ENCODE data around the gene SFXN1.
A peak's percentile ranks its signal among the peaks of the same experiment; 100 is the strongest.
"Not testable (repeated sequence)": the region's sequence is repeated elsewhere in the genome, so short reads cannot be mapped to it uniquely, and the experiment has no call there.

Gene SFXN1, protein sequence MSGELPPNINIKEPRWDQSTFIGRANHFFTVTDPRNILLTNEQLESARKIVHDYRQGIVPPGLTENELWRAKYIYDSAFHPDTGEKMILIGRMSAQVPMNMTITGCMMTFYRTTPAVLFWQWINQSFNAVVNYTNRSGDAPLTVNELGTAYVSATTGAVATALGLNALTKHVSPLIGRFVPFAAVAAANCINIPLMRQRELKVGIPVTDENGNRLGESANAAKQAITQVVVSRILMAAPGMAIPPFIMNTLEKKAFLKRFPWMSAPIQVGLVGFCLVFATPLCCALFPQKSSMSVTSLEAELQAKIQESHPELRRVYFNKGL
- 53.4 to 76.3 (median 60.2) reads per million in 3 donors for total RNA-seq

DNA sequence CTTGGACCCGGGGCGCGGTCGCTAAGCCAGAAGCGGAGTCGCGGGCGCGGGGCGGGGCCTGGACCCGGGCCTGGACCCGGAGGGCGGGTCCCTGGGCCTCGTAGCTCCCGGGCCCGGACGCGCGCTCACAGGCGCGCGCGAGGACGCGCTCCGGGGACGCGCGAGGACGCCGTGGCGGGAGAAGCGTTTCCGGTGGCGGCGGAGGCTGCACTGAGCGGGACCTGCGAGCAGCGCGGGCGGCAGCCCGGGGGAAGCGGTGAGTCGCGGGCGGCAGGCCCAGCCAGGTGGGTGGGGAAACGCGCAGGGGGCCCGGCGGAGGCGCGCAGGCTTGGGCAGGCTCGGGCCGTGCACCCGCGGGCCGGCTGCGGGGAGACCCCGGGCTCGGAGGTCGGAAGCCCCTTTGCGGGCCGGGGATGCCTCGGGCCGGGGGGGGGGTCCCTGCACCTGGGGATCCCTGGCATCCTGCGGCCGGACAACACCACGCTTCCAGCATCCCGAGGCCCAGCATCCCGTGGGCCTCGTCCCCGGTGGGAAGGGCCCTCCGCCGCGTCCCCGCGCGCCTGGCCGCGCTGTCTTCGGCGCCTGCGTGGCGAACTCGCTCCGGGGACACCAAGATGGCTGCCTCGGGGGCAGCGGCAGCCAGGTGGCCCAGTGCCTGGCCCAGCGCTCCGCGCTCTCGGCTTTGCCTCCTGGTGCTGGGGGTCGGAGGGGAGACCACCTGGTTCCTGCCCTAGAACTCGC lies at the start of gene SFXN1:
Gene SFXN1 (plus strand): TSS at position 177 of the 741 bp plus-strand sequence. CDS start 13,544 bp downstream, outside the sequence.
- Histone ChIP-seq H3K36me3 (ENCODE audit: control insufficient read depth, insufficient read depth, low read length) (no peaks in the 10 kb centered on the region), H3K4me3 (ENCODE audit: insufficient read depth, low read depth, low read length, poor library complexity, severe bottlenecking) (peak within 1 kb of the TSS; percentile 78), H3K9me3 (ENCODE audit: control insufficient read depth, low read length) (no peaks in the 10 kb centered on the region), H3K27me3 (replicated peaks; ENCODE audit: control insufficient read depth, insufficient read depth, low read length, poor library complexity, severe bottlenecking) (no peaks in the 10 kb centered on the region), H3K4me1 (ENCODE audit: control insufficient read depth, insufficient read depth, low read length, poor library complexity, severe bottlenecking) (peaks cover 11% of the 10 kb centered on the region), H3K27ac (ENCODE audit: insufficient read depth, low read length, poor library complexity, severe bottlenecking) (peak within 1 kb of the TSS; percentile 67)
- peak; percentile 40 to 54 (median 53) for DNase-seq

DNA sequence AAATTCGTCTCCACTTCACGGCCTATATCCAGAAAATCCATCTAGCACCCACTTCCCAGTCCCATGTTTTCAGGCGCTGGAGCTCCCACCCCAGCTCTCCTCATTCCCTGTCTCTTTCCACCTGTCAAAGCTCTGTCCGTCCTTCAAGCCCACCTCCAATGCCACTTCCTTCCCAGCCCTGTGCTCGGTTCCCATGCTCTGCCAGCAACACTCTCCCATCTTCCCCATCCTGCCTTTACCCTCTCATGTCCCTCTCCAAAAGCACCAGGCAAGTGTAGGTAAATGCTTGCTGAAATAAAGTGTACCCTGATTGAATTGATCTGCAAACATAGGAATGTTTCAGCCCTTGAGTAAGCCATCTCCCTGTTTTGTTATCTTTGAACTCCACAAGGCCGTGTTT lies 43.6 kb upstream of the SFXN1 start:
- H3K4me3 ChIP-seq (ENCODE audit: insufficient read depth, low read depth, low read length, poor library complexity, severe bottlenecking), result no peak overlapping the region
- no peaks in the 10 kb centered on the region for H3K36me3 ChIP-seq (ENCODE audit: control insufficient read depth, insufficient read depth, low read length)
- H3K27me3 ChIP-seq (replicated peaks; ENCODE audit: control insufficient read depth, insufficient read depth, low read length, poor library complexity, severe bottlenecking), result no peaks in the 10 kb centered on the region
- H3K4me1 ChIP-seq (ENCODE audit: control insufficient read depth, insufficient read depth, low read length, poor library complexity, severe bottlenecking), result no peaks in the 10 kb centered on the region
- DNase-seq, result no peak
- no peaks in the 10 kb centered on the region for H3K9me3 ChIP-seq (ENCODE audit: control insufficient read depth, low read length)
- no peak overlapping the region for H3K27ac ChIP-seq (ENCODE audit: insufficient read depth, low read length, poor library complexity, severe bottlenecking)

DNA sequence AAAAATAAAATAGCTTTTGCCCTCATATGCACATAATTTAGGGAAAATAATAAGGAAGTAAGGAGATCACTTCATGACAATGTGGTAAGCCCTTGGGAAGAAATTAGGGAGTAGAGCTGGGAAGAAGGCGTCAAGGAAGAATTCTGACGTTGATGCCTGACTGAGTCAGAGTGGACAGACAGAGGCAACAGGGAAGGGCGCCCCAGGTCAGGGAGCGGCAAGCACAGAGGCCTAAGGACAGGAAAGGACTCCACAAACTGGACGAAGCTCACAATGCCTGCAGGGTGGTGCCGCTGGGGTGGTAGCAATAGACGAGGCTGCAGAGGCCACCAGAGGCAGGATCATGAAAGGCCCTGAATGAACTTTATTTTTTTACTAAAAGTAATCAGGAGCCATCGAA lies 42.0 kb upstream of the SFXN1 start:
- Histone ChIP-seq H3K36me3 (ENCODE audit: control insufficient read depth, insufficient read depth, low read length) (no peaks in the 10 kb centered on the region), H3K9me3 (ENCODE audit: control insufficient read depth, low read length) (no peaks in the 10 kb centered on the region), H3K4me1 (ENCODE audit: control insufficient read depth, insufficient read depth, low read length, poor library complexity, severe bottlenecking) (no peaks in the 10 kb centered on the region), H3K27me3 (replicated peaks; ENCODE audit: control insufficient read depth, insufficient read depth, low read length, poor library complexity, severe bottlenecking) (no peaks in the 10 kb centered on the region), H3K27ac (ENCODE audit: insufficient read depth, low read length, poor library complexity, severe bottlenecking) (no peak overlapping the region), H3K4me3 (ENCODE audit: insufficient read depth, low read depth, low read length, poor library complexity, severe bottlenecking) (no peak overlapping the region)
- no peak for DNase-seq

DNA sequence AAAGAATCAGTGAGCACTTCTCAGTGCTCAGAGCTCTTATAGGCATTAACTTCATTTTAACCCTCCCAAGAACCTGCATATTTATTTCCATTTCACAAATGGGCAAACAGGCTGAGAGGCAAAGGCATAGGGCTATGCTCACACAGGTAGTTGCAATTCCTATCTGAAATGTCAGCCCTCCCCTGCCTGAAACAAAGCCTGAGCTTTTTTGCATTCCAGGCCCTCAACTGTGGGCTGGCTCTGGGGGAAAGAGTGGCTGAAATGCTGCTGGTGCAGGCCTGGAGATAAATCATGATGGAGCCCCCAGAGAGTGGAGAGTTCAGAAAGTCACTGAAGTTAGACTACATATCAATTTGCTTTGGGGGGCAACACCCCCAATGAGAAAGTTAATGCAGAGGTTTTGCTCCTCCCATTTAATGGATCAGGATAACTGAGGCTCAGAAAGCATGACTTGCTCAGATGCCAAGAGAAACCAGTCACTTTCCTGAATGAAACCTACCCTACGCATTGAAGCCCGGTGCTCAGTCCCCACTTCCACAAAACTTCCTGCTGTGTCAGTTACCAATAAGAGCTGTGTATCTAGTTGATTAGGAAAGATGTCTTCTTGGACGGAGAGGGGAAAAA lies 40.0 kb upstream of the SFXN1 start:
- H3K4me3 ChIP-seq (ENCODE audit: insufficient read depth, low read depth, low read length, poor library complexity, severe bottlenecking), result no peak overlapping the region
- no peaks in the 10 kb centered on the region for H3K4me1 ChIP-seq (ENCODE audit: control insufficient read depth, insufficient read depth, low read length, poor library complexity, severe bottlenecking)
- H3K27ac ChIP-seq (ENCODE audit: insufficient read depth, low read length, poor library complexity, severe bottlenecking), result no peak overlapping the region
- H3K36me3 ChIP-seq (ENCODE audit: control insufficient read depth, insufficient read depth, low read length), result no peaks in the 10 kb centered on the region
- H3K9me3 ChIP-seq (ENCODE audit: control insufficient read depth, low read length), result no peaks in the 10 kb centered on the region
- H3K27me3 ChIP-seq (replicated peaks; ENCODE audit: control insufficient read depth, insufficient read depth, low read length, poor library complexity, severe bottlenecking), result peaks cover 10% of the 10 kb centered on the region
- DNase-seq, result no peak

DNA sequence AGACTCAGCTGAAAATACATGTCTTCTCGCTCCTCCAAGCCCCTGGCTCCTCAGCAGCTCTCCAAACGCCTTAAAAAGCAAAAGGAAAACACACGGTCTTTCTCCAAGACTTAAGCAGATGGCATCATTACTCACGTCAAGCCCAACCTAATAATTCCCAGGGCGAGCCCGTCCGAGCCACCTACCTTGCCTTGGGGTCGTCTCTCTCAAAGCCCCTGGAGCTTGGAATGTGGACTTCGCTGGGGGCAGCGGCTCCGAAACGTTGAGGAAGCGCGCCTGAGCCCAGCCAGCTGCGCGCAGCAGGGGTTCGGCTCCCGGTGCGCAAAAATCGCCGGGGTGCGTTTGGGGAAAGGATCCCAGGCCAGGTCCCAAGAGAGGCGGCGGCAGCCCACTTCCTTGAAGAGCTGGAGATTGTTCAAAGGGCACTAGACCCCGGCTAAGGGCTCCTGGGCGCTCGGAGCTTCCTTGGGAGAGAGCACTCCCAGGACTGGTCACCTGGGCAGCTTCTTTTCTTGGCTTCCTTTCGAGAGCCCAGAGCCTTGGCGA lies 34.8 kb upstream of the SFXN1 start:
- no peak for DNase-seq
- Histone ChIP-seq H3K4me1 (ENCODE audit: control insufficient read depth, insufficient read depth, low read length, poor library complexity, severe bottlenecking) (peaks cover 14% of the 10 kb centered on the region), H3K4me3 (ENCODE audit: insufficient read depth, low read depth, low read length, poor library complexity, severe bottlenecking) (no peak overlapping the region), H3K36me3 (ENCODE audit: control insufficient read depth, insufficient read depth, low read length) (no peaks in the 10 kb centered on the region), H3K9me3 (ENCODE audit: control insufficient read depth, low read length) (no peaks in the 10 kb centered on the region), H3K27me3 (replicated peaks; ENCODE audit: control insufficient read depth, insufficient read depth, low read length, poor library complexity, severe bottlenecking) (peaks cover 32% of the 10 kb centered on the region), H3K27ac (ENCODE audit: insufficient read depth, low read length, poor library complexity, severe bottlenecking) (no peak overlapping the region)

DNA sequence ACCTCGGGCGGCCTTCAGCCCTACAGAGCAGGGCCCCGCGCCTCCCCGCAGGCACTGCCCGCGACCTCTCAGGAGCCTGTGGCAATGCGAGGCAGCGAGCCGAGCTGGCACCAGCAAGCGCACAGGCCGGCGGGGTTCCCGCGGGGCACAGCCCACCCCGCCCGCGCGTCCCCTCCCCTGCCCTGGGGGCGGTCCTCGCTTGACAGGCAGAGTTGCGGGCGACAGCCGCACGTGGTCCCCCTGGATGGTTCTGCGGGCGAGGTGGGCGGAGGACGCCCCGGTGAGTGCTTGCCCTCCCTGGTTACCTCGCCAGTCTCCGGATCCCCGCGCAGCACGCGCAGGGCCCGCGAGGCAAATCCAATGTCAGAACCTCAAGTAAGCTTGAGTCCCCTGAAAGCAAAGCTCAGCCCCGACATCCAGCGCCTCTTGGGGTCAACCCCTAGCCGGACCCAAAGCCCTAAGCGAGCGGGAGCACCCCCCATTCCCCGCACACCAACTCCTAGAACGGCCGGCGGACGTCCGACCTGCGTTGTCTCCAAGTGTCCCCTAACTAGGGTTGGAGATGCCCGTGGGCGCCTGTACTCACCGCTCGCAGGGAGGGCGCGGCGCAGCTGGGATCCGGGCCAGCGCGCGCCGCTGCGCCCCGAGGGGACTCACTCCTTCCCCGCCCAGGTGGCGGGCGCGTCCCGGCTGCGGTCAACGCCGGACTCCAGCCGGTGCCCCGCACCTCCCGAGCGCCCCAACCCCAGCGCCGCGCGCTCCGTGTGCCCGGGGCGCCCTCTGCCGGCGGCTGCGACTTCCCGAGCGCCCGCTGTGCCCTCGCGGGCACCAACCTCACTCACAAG lies 34.1 kb upstream of the SFXN1 start, which contains the start of gene DRD1:
Gene DRD1 (minus strand): TSS at position 123 of the 845 bp plus-strand sequence. CDS start 1,083 bp downstream, outside the sequence.
- no peak for DNase-seq
- Histone ChIP-seq H3K9me3 (ENCODE audit: control insufficient read depth, low read length) (no peaks in the 10 kb centered on the region), H3K36me3 (ENCODE audit: control insufficient read depth, insufficient read depth, low read length) (no peaks in the 10 kb centered on the region), H3K4me3 (ENCODE audit: insufficient read depth, low read depth, low read length, poor library complexity, severe bottlenecking) (peak within 1 kb of the TSS; percentile 42), H3K27ac (ENCODE audit: insufficient read depth, low read length, poor library complexity, severe bottlenecking) (no peak within 1 kb of the TSS), H3K4me1 (ENCODE audit: control insufficient read depth, insufficient read depth, low read length, poor library complexity, severe bottlenecking) (peaks cover 14% of the 10 kb centered on the region), H3K27me3 (replicated peaks; ENCODE audit: control insufficient read depth, insufficient read depth, low read length, poor library complexity, severe bottlenecking) (peaks cover 32% of the 10 kb centered on the region)

DNA sequence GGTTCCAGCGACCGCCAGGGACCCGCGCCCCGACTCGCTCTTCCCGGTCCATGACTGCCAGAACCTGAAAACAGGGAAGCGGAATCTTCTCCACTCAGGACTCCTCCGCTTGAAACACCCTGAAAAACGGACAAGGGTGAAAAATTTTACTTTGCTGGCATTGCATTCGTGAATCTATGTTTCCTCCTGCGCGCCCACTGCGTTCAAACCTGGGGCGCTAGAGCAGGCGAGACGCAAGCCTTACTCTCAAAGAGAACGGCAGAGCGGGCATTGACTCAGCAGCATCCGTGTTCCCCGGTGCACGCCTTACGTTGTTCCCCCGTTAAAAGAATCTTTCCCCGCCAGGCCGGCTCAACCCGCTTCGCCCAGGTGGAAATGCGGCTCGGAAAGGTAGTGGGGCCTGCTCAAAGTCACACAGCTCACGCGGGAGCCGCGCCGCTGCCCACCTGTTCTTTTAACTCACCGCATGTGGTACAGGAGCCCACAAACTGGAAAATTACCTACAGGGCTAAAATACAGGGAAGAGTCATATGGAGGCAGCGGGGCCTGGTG lies 33.4 kb upstream of the SFXN1 start:
- peaks cover 14% of the 10 kb centered on the region for H3K4me1 ChIP-seq (ENCODE audit: control insufficient read depth, insufficient read depth, low read length, poor library complexity, severe bottlenecking)
- H3K27ac ChIP-seq (ENCODE audit: insufficient read depth, low read length, poor library complexity, severe bottlenecking), result no peak overlapping the region
- peaks cover 32% of the 10 kb centered on the region for H3K27me3 ChIP-seq (replicated peaks; ENCODE audit: control insufficient read depth, insufficient read depth, low read length, poor library complexity, severe bottlenecking)
- H3K4me3 ChIP-seq (ENCODE audit: insufficient read depth, low read depth, low read length, poor library complexity, severe bottlenecking), result peak overlapping the region; percentile 42
- H3K36me3 ChIP-seq (ENCODE audit: control insufficient read depth, insufficient read depth, low read length), result no peaks in the 10 kb centered on the region
- no peak for DNase-seq
- no peaks in the 10 kb centered on the region for H3K9me3 ChIP-seq (ENCODE audit: control insufficient read depth, low read length)

DNA sequence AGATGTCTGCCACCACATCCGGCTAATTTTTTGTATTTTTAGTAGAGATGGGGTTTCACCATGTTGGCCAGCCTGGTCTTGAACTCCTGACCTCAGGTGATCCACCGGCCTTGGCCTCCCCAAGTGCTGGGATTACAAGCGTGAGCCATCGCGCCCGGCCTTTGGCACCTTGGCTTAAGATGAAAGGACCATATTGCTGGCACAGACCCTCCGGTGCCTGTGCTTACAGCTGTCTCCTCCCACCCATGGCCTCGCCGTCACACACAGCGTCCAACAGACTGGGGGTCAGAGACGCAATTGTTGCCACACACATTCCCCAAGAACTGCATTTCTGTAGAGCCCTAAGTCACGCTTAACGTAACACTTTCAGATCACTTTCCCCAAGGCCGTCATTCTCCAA lies 32.0 kb upstream of the SFXN1 start:
- H3K27ac ChIP-seq (ENCODE audit: insufficient read depth, low read length, poor library complexity, severe bottlenecking); DNase-seq; H3K4me3 ChIP-seq (ENCODE audit: insufficient read depth, low read depth, low read length, poor library complexity, severe bottlenecking); H3K36me3 ChIP-seq (ENCODE audit: control insufficient read depth, insufficient read depth, low read length); H3K9me3 ChIP-seq (ENCODE audit: control insufficient read depth, low read length): not testable (repeated sequence)
- peaks cover 14% of the 10 kb centered on the region for H3K4me1 ChIP-seq (ENCODE audit: control insufficient read depth, insufficient read depth, low read length, poor library complexity, severe bottlenecking)
- peaks cover 32% of the 10 kb centered on the region for H3K27me3 ChIP-seq (replicated peaks; ENCODE audit: control insufficient read depth, insufficient read depth, low read length, poor library complexity, severe bottlenecking)

DNA sequence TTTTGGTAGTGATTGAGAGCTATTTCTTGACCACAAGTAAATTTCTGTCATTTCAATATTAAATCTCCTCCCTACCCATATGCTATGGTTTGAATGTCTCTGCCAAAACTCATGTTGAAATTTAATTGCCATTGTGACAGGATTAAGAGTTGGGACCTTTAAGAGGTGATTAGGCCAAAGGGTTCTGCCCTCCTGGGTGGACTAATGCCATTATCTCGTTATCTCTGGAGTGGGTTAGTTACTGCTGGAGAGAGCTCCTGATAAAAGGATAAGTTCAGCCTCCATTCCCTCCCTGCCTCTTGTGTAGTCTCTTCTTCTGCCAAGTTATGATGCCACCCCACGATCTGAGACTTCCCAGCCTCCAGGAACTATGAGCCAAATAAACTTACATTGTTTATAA lies 30.8 kb upstream of the SFXN1 start:
- no peak for DNase-seq
- Histone ChIP-seq H3K36me3 (ENCODE audit: control insufficient read depth, insufficient read depth, low read length) (no peaks in the 10 kb centered on the region), H3K27ac (ENCODE audit: insufficient read depth, low read length, poor library complexity, severe bottlenecking) (no peak overlapping the region), H3K9me3 (ENCODE audit: control insufficient read depth, low read length) (no peaks in the 10 kb centered on the region), H3K4me1 (ENCODE audit: control insufficient read depth, insufficient read depth, low read length, poor library complexity, severe bottlenecking) (peaks cover 14% of the 10 kb centered on the region), H3K27me3 (replicated peaks; ENCODE audit: control insufficient read depth, insufficient read depth, low read length, poor library complexity, severe bottlenecking) (peaks cover 30% of the 10 kb centered on the region), H3K4me3 (ENCODE audit: insufficient read depth, low read depth, low read length, poor library complexity, severe bottlenecking) (no peak overlapping the region)

Data from effector memory CD4-positive, alpha-beta T cell (primary cell).